ENCODE measurements around the gene PLEKHJ1.

Gene PLEKHJ1

DNA sequence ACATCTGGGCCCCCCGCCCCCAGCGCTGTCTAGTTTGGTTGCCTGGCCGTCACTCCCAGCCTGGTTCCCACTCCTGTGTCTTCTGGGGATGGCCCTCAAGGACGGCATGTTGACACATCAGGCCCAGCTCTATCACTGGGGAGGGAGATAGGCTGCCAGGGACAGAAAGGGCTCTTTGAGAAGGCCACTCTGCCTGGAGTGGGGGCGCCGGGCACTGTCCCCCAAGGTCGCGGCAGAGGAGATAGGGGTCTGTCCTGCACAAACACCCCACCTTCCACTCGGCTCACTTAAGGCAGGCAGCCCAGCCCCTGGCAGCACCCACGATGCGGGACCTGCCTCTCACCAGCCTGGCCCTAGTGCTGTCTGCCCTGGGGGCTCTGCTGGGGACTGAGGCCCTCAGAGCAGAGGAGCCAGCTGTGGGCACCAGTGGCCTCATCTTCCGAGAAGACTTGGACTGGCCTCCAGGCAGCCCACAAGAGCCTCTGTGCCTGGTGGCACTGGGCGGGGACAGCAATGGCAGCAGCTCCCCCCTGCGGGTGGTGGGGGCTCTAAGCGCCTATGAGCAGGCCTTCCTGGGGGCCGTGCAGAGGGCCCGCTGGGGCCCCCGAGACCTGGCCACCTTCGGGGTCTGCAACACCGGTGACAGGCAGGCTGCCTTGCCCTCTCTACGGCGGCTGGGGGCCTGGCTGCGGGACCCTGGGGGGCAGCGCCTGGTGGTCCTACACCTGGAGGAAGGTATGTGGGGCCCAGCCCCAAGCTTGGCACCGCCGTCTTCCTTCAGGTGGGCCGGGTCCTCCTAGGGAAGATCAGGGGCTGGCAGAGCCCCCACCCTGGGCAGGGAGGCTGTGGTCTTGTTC is 13.1 kb upstream of the PLEKHJ1 start, which contains the start of gene AMH:
Gene AMH, plus strand, starts transcription at position 314 of the 857 bp plus-strand sequence. Its CDS starts 10 bp downstream, at position 324.
- DNase-seq, result no peak

DNA sequence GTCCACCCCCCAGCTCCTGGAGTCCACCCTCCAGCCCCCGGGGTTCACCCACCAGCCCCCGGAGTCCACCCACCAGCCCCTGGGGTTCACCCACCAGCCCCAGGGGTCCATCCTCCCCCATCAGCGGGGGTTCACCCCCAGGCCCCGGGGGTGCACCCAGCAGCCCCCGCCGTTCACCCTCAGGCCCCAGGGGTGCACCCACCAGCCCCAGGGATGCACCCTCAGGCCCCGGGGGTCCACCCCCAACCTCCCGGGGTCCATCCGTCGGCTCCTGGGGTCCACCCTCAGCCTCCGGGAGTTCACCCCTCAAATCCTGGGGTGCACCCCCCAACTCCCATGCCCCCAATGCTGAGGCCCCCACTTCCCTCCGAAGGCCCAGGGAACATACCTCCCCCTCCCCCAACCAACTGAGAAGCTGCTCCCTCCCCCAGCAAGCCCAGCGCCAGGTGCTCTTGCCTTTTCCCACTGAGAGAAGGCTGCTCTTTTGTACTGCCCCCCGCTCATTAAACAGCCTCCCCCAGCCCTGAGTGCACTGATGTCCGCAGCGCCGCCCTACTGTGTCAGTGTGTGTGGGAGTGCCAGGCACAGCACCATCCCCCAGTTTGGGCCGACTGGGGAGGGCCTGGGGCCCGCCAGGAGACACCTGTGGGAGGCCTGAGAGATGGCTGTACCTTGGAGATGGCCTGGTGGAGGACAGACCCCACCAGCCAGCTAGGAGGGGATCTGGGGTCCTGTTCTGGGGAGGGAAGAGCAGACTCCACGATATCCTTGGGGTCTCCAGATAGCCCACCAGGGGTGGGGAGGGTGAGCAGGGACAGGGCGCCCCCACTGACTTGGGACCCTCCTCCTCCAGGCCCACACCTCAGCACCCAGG is 12.2 kb upstream of the PLEKHJ1 start:
- DNase-seq, result no peak

DNA sequence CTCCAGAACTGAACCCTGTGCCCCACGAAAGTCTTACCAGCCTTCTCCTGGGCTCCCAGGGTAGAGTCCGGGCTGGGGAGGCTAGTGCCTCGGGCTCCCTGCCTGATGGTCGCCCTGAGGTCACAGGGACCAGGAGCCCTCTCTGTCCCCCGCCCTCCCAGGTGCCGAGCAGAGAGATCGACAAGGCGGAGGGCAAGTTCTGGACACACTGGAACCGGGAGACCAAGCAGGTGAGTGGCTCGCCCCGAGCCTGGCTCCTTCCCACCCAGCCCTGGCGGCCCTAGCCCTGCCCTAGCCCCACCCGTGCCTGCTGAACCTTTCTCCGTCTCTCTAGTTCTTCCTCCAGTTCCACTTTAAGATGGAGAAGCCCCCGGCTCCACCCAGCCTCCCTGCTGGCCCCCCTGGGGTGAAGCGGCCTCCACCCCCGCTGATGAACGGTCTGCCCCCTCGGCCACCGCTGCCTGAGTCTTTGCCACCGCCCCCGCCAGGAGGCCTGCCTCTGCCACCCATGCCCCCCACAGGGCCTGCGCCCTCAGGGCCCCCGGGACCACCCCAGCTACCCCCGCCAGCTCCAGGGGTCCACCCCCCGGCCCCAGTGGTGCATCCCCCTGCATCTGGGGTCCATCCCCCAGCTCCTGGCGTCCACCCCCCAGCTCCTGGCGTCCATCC is 11.4 kb upstream of the PLEKHJ1 start:
- DNase-seq, result no peak

DNA sequence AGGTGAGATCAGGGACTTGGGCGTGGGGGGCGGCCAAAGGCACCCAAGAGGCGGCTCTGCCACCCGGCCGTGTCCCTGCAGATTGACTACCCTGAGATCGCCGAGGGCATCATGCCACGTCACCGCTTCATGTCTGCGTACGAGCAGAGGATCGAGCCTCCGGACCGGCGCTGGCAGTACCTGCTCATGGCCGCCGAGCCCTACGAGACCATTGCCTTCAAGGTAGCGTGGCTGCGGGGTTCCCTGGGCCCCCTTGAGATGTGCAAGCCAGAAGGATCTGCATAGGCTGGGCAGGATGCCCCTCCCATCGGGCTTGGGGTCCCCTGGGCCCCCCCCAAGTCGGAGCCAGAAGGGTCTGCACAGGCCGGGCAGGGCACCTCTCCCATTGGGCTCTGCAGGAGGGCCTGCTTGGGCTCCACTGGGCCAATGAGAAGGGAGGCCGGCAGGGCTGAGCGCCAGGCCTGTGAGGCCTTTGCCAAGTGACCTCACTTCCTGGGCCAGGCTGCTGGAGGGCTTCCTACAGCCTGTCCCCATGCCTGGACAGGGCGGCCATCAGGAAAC is 10.8 kb upstream of the PLEKHJ1 start:
- DNase-seq, result no peak

DNA sequence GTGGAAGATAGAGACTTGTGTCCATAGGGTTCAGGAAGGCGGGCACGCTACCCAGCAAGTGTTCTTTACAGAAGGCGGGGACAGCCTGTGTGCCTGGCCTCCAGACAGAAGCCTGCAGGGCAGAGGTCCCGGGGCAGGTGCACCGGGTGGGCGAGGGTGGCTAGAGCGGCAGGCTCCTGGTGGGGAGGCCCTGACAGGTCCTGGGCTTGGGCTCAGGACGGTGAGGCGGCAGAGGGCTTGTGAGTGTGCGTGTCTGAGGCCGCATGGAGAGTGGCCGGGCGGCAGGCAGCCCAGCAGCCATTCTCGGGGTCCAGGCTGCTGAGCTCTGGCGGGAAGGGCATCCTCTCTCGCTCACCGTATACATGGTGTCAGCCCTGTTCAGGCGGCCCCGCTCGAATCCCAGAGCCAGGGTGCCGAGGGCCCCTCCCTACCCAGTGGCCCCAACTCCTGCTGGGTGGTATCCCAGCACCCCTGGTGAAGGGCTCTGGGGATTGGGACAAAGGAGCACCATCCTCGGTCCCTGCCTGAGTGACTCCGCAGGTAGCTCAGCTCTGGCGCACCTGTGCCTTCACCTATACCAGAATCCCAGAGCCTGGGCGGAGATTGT is 10.0 kb upstream of the PLEKHJ1 start:
- DNase-seq, result no peak

DNA sequence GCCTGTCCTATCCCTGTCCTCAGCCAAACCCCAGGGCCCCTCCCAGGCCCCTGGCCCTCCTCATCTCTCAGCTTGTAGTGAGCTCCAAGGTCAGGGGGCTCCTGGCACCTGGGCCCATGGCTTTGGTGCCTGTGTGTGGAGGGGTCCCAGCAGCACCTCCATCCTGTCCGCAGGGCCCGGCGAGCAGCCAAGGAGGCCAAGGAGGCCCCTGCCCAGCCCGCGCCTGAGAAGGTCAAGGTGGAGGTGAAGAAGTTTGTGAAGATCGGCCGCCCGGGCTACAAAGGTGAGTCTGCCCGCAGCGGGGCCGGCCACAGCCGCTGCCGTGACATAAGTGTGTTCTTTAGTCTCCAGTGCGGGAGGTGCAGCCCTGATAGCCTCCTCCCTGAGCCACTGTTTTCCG is 9.1 kb upstream of the PLEKHJ1 start:
- no peak for DNase-seq

DNA sequence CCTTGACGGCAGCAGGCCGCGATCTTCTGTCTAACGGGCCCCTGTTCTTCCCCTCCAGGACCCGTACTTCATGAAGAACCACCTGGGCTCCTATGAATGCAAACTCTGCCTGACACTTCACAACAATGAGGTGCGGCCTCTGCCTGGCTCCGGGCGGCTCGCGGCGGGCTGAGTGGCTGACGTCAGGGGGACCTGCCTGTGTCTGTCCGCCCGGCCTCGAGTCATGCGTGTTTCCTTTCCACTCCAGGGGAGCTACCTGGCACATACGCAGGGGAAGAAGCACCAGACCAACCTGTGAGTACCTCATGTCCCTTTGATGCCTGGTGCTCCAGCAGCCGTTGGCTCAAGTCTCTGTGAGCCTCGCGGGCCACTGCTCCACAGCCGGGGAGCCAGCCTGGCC is 8.4 kb upstream of the PLEKHJ1 start:
- DNase-seq, result no peak

DNA sequence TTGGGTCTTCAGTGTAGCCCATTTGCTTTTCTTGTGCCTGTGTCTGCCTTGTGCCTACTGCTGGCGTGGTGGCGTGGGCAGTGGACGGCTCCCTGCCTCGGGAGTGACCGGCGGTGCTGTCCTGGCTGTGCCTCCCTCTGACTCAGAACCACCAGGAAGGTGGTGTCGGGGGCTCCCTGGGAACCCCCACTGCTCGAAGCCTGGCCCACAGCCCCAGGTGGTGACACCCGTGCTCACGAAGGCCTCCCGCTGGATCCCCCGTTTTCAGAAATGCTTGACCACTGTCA is 7.9 kb upstream of the PLEKHJ1 start:
- DNase-seq, result no peak

DNA sequence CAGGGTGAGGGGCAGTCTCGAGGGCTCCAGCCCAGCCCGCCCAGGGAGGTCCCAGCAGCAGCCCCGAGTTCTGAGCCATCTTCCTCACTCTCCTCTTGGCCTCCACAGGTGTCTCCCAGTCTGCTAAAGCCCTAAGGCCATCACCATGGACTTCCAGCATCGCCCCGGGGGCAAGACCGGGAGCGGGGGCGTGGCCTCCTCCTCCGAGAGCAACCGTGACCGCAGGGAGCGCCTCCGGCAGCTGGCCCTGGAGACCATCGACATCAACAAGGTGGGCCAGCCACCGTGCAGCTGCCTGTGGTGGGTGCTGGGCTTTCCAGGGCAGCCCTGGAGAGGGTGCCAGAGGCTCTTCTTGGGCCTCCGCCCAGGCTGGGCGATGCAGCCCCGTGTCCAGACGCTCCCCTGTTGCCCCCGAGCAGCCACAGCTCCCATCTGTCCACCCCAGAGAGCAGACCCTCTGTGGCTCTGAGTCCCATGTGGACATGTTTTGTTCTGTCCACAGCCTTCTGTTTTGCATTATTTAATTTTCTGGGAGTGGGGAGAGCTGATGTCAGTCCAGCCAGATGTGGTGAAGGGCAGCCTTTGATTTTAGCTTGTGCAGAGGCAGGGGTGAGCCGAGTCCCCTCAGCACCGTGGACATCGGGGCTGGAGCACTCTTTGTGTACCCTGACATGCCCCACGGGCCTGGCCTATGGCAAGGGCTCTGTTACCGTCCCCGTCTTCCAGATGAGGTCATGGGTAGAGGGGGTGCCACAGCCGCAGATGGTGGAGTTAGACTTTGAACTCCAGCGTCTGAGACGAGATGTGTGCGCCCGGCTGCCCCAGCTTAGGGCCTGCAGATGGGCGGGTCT is 7.4 kb upstream of the PLEKHJ1 start:
- DNase-seq, result no peak

DNA sequence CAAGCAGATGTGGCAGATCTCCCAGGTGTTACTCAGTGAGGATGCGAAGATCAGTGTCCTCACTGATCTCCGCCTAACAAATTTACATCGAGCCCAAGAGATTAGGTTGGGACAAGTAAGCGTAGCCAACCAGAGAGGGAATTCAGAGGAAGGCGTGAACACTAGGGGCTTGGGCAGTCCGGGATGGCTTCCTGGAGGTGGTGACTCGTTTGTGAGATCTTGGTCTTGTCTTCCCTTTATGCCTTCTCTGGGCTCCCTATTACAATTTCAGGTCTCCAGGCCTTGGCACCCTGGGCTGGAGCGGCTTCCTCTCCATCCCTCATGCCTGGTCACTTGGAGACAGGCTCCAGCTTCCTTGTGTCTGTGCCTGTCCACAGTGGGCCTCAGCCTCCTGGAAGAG is 6.7 kb upstream of the PLEKHJ1 start:
- DNase-seq, result no peak

DNA sequence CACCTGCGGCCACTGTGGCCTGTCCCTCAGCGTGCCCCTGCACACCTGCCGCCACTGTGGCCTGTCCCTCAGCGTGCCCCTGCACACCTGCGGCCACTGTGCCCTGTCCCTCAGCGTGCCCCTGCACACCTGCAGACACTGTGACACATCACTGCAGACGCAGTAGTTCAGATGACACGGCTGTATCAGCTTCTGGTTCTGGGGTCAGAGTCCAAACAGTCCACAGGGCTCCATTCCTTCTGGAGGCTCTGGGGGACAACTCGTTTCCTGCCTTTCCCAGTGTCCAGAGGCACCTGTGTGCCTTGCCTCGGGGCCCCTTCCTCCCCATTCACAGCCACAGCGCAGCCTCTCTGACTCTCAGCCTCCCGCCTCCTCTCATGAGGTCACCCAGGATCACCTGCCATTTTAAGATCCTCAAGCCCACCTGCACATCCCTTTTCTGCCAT is 6.0 kb upstream of the PLEKHJ1 start:
- DNase-seq, result no peak

DNA sequence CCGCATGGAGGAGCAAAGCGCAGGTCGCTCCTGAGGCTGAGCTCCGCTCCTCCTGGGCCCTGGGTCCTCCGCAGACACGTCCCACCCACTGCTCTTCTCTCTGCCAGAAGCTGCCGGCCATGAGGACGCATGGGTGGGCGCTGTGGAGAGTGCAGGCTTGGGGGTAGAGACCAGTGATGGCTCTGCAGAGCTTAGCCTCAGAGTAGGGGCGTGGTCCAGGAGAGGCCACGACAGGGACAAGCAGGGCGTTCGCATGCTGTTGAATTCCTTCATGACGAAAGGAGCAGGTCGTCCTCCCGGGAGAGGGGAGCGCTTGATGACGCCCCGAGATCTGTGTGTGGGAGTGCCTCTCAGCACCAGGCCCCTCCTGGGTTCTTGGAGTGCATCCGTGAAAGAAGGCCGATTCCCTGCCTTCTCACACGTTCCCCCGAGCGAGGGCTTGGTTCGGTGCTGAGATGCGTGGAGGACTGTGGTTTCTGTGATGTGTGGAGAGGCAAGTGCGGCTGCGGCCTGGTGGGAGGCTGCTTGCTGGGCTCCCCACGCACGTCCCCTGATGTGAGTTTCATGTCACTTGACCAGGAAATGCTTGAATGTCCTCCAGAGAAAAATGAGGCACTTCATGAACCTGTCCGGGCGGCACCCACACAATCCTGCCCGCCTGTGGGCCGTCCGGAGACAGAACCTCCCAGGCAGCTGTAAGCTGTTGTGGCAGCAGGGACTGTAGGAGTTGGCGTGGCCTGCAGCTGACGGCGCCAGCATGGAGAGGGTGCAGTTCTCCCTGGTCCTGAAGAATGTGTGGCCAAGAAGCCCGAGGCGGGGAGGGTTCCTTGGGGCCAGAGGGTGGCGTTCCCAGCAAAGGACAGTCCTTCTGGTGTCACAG is 5.0 kb upstream of the PLEKHJ1 start:
- no peak for DNase-seq

DNA sequence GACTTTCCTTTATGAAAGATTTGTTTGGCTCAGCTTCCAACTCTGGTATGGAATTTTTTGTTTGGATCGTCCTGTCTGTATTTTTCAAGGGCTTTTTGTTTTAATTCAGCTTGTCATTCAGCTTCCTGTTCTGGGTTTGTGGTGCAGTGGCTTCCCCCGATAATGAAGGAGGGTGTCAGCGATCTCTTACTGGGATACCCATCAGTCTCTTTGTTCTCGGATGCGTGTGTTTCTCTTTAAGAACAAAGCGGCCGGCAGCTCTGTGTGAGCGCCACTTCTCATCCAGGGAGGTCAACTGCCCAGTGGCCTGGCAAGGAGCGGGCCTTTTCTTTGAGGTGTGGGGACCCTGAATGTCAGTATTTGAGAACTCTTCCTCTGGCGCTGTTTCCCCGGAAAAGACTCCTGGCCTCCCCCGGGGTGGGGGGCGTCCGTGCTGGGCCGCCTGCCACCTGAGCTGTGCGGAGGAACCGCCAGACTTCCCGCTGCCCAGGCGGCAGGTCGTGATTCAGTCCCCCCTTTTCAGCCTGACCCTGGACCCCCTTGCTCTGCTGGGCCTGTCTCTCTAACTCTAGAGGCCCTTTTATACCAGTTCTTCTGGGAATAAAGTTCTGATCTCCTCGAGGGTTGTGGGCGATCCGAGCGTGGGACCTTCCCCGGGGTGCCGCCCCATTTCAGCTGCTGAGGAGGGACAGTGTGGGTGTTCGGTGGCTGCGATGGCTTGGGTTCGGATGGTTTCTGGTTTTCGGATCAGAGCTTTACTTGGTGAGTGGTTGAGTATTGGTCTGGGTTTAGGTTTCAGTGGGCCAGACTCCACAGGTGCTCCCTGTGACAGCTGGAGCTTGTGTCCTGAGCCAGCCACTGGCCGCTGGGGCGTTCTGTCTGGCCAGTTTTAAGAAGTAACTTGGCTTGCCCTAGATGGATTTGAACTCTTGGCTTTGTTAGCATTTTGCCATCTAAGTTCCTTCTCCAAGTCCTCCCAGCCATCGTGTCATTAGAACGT is 3.9 kb upstream of the PLEKHJ1 start:
- no peak for DNase-seq

DNA sequence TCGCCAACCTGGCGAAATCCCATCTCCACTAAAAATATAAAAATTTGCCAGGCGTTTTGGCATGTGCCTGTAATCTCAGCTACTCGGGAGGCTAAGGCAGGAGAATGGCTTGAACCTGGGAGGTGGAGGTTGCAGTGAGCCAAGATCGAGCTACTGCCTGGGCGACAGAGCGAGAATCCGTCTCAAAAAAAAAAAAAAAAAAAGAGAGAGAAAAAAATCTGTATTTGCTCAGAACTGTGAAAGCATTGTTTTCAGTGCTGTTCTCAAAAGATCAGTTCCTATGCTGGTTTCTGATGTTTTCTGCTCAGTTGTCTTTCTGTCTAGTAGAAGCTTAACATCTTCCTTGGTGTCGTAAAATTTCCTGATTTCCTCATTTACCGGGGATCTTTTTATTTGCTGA is 3.0 kb upstream of the PLEKHJ1 start:
- no peak for DNase-seq

DNA sequence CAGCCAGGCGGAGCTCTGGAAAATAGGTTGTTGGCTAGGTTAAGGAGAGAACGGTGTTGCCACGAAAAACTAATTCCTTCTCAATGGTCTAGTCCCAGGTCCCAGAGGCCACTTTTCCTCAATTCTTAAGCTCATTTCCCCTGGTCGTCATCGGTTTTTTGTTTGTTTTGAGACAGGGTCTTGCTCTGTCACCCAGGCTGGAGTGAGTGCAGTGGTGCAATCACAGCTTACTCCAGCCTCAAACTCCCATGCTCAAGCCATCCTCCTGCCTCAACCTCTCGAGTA is 1.7 kb upstream of the PLEKHJ1 start:
- no peak for DNase-seq

DNA sequence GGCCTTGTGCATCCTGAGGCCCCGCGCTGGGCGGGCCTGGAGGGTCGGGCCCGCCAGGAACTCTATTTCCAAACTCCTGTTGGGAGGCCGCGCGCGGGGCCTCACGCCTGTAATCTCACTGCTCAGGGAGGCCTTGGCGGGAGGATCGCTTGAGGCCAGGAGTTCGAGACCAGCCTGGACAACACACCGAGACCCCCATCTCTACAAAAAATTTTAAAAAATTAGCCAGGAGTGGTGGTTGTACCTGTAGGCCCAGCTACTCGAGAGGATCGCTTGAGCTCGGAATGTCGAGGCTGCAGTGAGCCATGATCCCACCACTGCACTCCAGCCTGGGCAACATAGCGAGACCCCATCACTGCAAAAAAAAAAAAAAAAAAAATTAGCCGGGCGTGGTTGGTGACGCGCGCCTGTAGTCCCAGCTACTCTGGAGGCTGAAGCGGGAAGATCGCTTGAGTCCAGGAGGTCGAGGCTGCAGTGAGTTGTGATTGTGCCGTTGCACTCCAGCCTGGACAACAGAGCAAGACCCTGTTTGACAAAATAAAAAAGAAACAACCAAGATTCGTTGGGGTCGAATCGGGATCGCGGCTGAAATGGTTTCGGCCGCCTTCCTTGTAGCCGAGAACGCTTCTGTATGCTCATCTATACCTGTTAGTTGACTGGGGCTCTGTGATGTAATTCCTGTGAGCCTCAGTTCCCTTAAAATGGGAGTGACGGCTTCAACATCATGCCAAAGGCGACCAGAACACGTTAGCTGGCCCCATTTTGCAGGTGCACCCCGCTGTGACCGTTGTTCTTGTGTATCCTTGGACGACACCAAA is 1.1 kb upstream of the PLEKHJ1 start:
- no peak for DNase-seq

DNA sequence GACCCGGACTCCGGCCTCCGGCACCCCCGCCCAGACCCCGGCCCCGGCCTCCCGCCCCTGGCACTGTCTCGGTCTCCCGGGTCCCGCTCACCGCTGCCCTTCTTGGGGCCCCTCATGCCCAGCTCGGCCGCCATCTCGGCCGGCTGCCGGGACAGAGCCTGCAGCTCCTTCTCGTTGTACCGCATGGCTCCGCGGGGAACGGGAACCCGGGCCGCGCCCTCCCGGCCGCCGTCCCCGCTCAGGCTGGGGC is 140 bp downstream of the PLEKHJ1 start:
- DNase-seq, result no peak

DNA sequence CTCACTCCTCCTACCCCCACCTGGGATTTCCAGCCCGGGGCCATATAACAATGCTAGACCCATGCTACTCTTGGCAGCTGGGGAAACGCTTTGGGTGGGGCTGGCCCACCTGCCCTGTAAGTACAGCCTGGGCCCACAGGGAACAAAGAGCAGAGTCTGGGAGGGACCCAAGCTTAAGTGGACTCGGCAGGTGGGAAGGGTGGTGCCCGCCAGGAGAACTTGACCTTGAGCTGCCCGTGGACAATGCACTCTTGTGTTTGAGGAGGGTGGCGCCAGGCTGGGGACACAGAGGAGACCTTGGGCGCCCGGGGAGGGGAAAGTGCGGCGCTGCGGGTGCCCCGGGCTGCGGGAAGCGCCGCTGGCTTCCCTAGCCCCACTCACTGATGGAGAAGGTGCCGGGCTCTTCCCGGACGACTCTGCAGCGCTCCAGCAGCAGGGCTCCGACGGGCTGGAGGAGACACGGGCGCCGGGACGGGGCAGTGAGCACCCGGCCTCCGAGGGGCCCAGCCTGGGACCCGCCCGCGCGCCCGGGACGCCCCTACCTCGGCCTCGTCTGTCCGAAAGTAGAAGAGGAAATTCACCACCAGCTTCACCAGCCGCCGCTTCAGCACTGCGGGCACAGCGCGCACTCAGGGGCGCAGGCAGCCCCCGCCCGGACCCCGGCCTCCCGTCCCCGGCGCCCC is 607 bp downstream of the PLEKHJ1 start:
- peak; percentile 66 for DNase-seq

DNA sequence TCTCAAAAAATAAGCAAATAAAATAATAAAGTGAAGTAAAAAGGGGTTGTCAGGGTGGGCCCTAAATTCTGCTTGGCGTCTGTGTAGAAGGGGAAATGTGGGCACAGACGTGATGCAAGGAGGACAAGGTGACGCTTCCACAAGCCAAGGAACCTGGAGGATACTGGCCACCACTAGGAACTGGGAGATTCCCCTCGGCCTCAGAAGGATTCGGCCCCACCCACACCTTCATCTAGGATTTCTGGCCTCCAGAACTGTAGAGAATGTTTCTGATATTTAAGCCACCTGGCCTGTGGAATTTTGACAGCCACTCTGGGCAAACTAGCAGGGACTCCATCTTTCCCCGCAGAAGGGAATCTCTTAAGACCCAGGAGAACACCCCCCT is 1.1 kb downstream of the PLEKHJ1 start:
- no peak for DNase-seq

Measured in NCI-H774 (cell line).